HFF-Myc (cell line): Measurements from ENCODE around the gene CLDN2.

Source experiments
- DNase-seq: peaks from one replicate; pipeline ENCODE4 v3.0.0-alpha.2; 2011; ENCODE audit warnings: low read depth; ENCODE audit errors: extremely low read depth
- H3K4me3 ChIP-seq: replicated peaks from 2 replicates; pipeline ENCODE4 v1.5.1; 2011; ENCODE audit warnings: low read depth, mild to moderate bottlenecking, control low read depth, low read length
- TF ChIP-seq, protein P1 (sequence below): IDR thresholded peaks from 2 replicates; pipeline ENCODE4 v1.5.1; 2012; ENCODE audit warnings: mild to moderate bottlenecking, low read depth, low read length, control low read depth; ENCODE audit errors: missing control alignments

Gene CLDN2

DNA sequence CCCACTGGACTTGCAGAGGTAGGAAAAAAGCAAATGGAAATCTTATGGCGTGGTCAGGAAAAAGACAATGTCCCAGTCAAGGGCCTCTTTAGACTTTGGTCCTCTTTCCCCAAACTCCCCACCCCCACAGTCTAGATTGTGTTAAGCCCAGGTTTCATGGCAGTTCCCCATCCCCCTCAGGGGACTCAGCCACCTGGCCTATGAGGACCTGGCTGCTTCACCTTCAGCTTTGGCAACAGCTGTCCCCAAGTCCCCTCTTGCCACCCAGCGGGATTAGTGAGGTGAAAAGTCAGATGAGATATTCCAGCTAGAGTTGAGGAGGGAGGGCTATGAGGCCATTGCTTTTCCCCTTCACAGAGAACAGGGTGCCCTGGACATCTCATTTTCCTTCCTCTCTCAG lies 17.5 kb upstream of the CLDN2 start:
- no peak overlapping the region for H3K4me3 ChIP-seq
- no peak for DNase-seq
- TF ChIP-seq, protein P1, sequence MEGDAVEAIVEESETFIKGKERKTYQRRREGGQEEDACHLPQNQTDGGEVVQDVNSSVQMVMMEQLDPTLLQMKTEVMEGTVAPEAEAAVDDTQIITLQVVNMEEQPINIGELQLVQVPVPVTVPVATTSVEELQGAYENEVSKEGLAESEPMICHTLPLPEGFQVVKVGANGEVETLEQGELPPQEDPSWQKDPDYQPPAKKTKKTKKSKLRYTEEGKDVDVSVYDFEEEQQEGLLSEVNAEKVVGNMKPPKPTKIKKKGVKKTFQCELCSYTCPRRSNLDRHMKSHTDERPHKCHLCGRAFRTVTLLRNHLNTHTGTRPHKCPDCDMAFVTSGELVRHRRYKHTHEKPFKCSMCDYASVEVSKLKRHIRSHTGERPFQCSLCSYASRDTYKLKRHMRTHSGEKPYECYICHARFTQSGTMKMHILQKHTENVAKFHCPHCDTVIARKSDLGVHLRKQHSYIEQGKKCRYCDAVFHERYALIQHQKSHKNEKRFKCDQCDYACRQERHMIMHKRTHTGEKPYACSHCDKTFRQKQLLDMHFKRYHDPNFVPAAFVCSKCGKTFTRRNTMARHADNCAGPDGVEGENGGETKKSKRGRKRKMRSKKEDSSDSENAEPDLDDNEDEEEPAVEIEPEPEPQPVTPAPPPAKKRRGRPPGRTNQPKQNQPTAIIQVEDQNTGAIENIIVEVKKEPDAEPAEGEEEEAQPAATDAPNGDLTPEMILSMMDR: no peak

DNA sequence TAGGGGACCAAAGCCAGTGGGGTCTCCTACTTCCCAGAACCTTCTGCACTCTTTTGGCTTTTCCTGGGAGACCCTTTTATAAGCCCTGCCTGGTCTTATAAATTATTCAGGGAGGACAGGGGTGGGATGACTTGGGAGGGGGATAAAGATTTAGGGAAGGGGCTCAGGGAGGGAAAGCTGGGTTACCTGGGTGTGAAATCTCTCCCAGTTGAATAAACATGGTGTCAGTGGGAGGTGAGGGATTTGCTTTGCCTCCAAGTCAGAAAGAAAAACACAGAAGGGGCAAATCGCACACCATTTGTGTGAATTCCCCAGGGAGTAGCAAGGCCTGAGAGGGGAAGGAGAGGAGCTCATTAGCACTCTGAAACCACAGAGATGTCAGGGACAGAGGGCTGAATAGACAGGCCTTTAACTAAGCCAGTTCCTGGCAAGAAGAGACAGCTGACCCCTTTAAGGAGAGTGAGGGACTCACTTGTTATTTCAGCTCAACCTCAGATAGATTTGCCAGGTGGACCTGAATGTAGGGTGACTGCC lies 16.8 kb upstream of the CLDN2 start, which contains the start of gene RIPPLY1:
TSS of gene RIPPLY1 (minus strand) at position 51 of the 534 bp plus-strand sequence. CDS start 54 bp downstream, outside the sequence.
- H3K4me3 ChIP-seq: no peak within 1 kb of the TSS
- no peak for DNase-seq
- TF ChIP-seq, protein P1: no peak

DNA sequence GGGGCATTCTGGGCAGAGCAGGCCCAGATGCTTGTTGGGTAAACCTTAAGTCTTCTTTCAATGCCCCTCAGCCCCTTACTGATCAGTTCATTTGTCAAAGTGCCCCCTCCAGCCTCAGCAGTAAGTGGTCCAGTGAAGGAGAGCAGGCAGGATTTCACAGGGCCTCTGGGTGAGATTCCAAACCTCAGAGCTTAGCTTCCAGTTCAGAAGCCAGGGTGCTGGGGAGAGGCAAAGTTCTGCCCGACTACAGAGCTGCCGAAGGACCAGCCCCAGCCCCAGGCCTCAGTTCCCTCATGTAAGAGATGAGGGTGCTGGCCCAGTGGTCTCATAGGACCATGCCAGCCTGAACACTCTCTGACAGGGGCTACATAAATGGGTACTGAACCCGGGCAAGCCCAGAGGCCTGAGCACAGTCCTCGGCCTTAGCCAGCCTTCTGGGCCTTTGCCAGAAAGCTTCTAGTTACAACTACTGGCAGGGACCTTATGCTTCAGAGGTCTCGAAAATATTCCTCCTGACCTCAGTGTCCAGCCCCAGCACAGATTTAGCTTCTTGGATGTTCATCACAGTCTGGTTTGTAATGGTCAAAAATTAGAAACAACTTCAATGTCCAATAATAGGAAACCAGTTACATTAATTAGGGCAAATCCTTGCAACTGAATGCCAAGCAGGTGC lies 16.2 kb upstream of the CLDN2 start:
- no peak for DNase-seq
- TF ChIP-seq, protein P1: no peak
- no peak overlapping the region for H3K4me3 ChIP-seq

DNA sequence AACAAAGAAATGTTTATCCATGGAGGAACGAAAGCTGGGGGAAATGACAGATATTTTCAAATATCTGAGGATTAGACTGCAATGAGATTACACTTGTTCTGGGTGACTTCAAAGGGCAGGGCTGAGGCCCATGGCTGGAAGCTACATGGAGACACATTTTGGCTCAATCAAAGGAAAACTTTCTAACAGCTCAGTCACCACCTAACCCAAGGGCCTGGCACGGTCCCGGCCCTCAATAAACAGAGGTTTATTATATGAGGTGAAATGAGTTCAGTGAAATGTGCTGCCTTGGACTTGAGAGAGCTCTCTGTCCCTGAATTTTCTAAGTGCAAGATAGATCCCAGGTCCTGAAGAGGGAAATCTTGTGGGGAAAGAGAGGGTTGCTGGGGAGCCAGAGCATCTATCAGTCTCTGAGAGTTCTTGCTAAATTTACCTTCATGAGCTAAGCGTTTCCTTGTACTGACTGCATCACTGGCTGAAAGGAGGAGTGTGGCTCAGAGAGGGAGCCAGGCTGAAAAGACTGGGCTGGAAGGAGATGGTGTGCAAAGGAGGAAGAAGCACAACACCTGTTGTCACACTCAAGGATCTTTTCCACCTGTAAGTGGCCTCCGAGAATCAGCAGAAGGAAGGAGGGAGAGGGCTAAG lies 15.0 kb upstream of the CLDN2 start:
- H3K4me3 ChIP-seq: no peak overlapping the region
- no peak for DNase-seq
- TF ChIP-seq, protein P1: no peak

DNA sequence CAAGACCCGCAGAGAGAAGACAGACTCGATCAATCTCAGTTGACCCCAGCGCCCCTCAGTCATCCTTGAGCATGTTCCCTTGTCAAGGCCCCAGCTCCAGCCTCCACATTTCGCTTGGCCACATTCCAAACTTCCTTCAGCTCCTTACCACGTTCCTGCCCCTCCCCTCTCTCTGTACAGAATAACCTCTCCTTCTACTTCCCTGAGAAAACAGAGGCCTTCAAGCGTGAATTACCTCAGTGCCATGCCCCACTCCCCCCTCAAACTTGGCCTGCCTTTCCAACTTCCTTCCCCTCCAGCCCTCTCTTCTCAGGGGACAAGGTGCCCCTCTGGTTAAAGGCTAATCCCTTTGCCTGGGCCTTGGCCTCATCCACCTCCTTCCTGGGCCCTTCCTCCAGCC lies 13.8 kb upstream of the CLDN2 start:
- TF ChIP-seq, protein P1: no peak
- no peak for DNase-seq
- H3K4me3 ChIP-seq: no peak overlapping the region

DNA sequence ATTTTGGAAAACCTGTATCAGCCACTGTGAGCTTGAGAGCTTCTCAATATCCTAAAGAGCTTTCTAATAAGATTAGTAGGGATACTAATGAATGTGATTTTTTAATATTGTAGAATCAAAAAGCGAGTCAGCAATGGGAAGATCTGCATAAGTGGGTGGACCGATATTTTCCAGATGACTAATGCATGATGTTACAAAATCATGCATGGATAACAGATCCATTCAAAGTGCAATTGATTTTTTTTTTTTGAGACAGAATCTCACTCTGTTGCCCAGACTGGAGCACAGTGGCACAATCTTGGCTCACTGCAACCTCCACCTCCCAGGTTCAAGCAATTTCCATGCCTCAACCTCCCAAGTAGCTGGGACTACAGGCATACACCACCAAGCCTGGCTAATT lies 7.3 kb upstream of the CLDN2 start:
- TF ChIP-seq, protein P1: no peak
- no peak overlapping the region for H3K4me3 ChIP-seq
- no peak for DNase-seq
